Measurements from ENCODE around the gene VDAC2. TPM values are rescaled to one million over a fixed set of nuclear protein-coding genes. Genes with fewer than 3 reads are reported as not detected.
"Not testable (repeated sequence)": the region's sequence is repeated elsewhere in the genome, so short reads cannot be mapped to it uniquely, and the experiment has no call there.

VDAC2 gene
- total RNA-seq, 1 experiment from 2014 or later, result 328 TPM

- Histone ChIP-seq H3K9me3 (ENCODE audit: low read depth, low read length, poor library complexity, severe bottlenecking) (no peaks in the 10 kb centered on the region), H3K36me3 (ENCODE audit: insufficient read depth, low read length, poor library complexity, severe bottlenecking) (no peaks in the 10 kb centered on the region), H3K27ac (ENCODE audit: low read depth, low read length, poor library complexity, severe bottlenecking) (no peak overlapping the region), H3K4me3 (ENCODE audit: low read depth, low read length, poor library complexity, severe bottlenecking) (no peak overlapping the region), H3K4me1 (ENCODE audit: insufficient read depth, low read length, poor library complexity, severe bottlenecking) (no peaks in the 10 kb centered on the region), H3K27me3 (replicated peaks; ENCODE audit: insufficient read depth, low read depth, low read length, poor library complexity) (no peaks in the 10 kb centered on the region)
- DNase-seq (ENCODE audit: low spot score), result no peak
- BruUV-seq (replicated peaks), result no TSS peak
- intact Hi-C loops (cut with micrococcal nuclease; ENCODE audit: unreplicated experiment), result no loop called here
- CTCF ChIA-PET, result interaction anchor here (0.6 kb wide), 1 partner anchor 1217 kb away, joined by 4 read pairs; no protein-coding TSS in a partner anchor
- POLR2A ChIA-PET (ENCODE audit: low non-redundant PET), result no interaction called here
- TF ChIP-seq CTCF (conservative IDR thresholded peaks at IDR 0.05; ENCODE audit: low read depth, low read length), result no peak
- TF ChIP-seq EZH2 (IDR thresholded peaks at IDR 0.05; ENCODE audit: borderline replicate concordance, low read depth, low read length, poor library complexity, severe bottlenecking), result no peak
These were observed 6.9 kb upstream of the VDAC2 start for GRCh38 chr10:75203724-75204123.

GRCh38 chr10:75205908-75206307 lies 4.7 kb upstream of the VDAC2 start:
- Histone ChIP-seq H3K36me3 (ENCODE audit: insufficient read depth, low read length, poor library complexity, severe bottlenecking) (no peaks in the 10 kb centered on the region), H3K27ac (ENCODE audit: low read depth, low read length, poor library complexity, severe bottlenecking) (no peak overlapping the region), H3K4me1 (ENCODE audit: insufficient read depth, low read length, poor library complexity, severe bottlenecking) (peaks cover 5% of the 10 kb centered on the region), H3K27me3 (replicated peaks; ENCODE audit: insufficient read depth, low read depth, low read length, poor library complexity) (no peaks in the 10 kb centered on the region), H3K4me3 (ENCODE audit: low read depth, low read length, poor library complexity, severe bottlenecking) (no peak overlapping the region), H3K9me3 (ENCODE audit: low read depth, low read length, poor library complexity, severe bottlenecking) (no peaks in the 10 kb centered on the region)
- BruUV-seq (replicated peaks), result no TSS peak
- TF ChIP-seq EZH2 (IDR thresholded peaks at IDR 0.05; ENCODE audit: borderline replicate concordance, low read depth, low read length, poor library complexity, severe bottlenecking), result no peak
- no peak for TF ChIP-seq CTCF (conservative IDR thresholded peaks at IDR 0.05; ENCODE audit: low read depth, low read length)
- intact Hi-C loops (cut with micrococcal nuclease; ENCODE audit: unreplicated experiment), result no loop called here
- POLR2A ChIA-PET (ENCODE audit: low non-redundant PET), result no interaction called here
- DNase-seq (ENCODE audit: low spot score), result no peak
- CTCF ChIA-PET, result no interaction called here

- H3K4me1 ChIP-seq (ENCODE audit: insufficient read depth, low read length, poor library complexity, severe bottlenecking); intact Hi-C loops (cut with micrococcal nuclease; ENCODE audit: unreplicated experiment); H3K27me3 ChIP-seq (replicated peaks; ENCODE audit: insufficient read depth, low read depth, low read length, poor library complexity); CTCF ChIA-PET; POLR2A ChIA-PET (ENCODE audit: low non-redundant PET); H3K27ac ChIP-seq (ENCODE audit: low read depth, low read length, poor library complexity, severe bottlenecking); DNase-seq (ENCODE audit: low spot score); H3K36me3 ChIP-seq (ENCODE audit: insufficient read depth, low read length, poor library complexity, severe bottlenecking); H3K9me3 ChIP-seq (ENCODE audit: low read depth, low read length, poor library complexity, severe bottlenecking); H3K4me3 ChIP-seq (ENCODE audit: low read depth, low read length, poor library complexity, severe bottlenecking); BruUV-seq (replicated peaks): not testable (repeated sequence)
These were observed 4.0 kb upstream of the VDAC2 start for GRCh38 chr10:75206638-75207037.

- Histone ChIP-seq H3K27ac (ENCODE audit: low read depth, low read length, poor library complexity, severe bottlenecking) (no peak overlapping the region), H3K36me3 (ENCODE audit: insufficient read depth, low read length, poor library complexity, severe bottlenecking) (peaks cover 5% of the 10 kb centered on the region), H3K27me3 (replicated peaks; ENCODE audit: insufficient read depth, low read depth, low read length, poor library complexity) (no peaks in the 10 kb centered on the region), H3K4me3 (ENCODE audit: low read depth, low read length, poor library complexity, severe bottlenecking) (no peak overlapping the region), H3K9me3 (ENCODE audit: low read depth, low read length, poor library complexity, severe bottlenecking) (no peaks in the 10 kb centered on the region), H3K4me1 (ENCODE audit: insufficient read depth, low read length, poor library complexity, severe bottlenecking) (peaks cover 9% of the 10 kb centered on the region)
- intact Hi-C loops (cut with micrococcal nuclease; ENCODE audit: unreplicated experiment), result no loop called here
- no peak for TF ChIP-seq CTCF (conservative IDR thresholded peaks at IDR 0.05; ENCODE audit: low read depth, low read length)
- no peak for TF ChIP-seq EZH2 (IDR thresholded peaks at IDR 0.05; ENCODE audit: borderline replicate concordance, low read depth, low read length, poor library complexity, severe bottlenecking)
- CTCF ChIA-PET, result no interaction called here
- no TSS peak for BruUV-seq (replicated peaks)
- POLR2A ChIA-PET (ENCODE audit: low non-redundant PET), result no interaction called here
- no peak for DNase-seq (ENCODE audit: low spot score)
These were observed 3.3 kb upstream of the VDAC2 start for GRCh38 chr10:75207079-75207856.
